ENCODE measurements around the gene UAP1. TPM values are rescaled to one million over a fixed set of nuclear protein-coding genes. Genes with fewer than 3 reads are reported as not detected.

The UAP1 gene
- total RNA-seq, 6 experiments from 2014 or later, result 41.9 to 108 (median 51.1) TPM

- ATAC-seq, result no peak
- WGBS (ENCODE audit: insufficient coverage, low coverage, low lambda C conversion rate, missing lambda C conversion rate), result 89% methylated on average over 3 of the region's 3 CpGs
- DNase-seq, result no peak
- Histone ChIP-seq H3K4me1 (no peaks in the 10 kb centered on the region), H3K27me3 (no peaks in the 10 kb centered on the region), H3K36me3 (no peaks in the 10 kb centered on the region), H3K9me3 (no peaks in the 10 kb centered on the region), H3K4me3 (no peak overlapping the region), H3K27ac (no peak overlapping the region)
- intact Hi-C loops (cut with DNase I), result no loop called here
- TF ChIP-seq, protein P1, sequence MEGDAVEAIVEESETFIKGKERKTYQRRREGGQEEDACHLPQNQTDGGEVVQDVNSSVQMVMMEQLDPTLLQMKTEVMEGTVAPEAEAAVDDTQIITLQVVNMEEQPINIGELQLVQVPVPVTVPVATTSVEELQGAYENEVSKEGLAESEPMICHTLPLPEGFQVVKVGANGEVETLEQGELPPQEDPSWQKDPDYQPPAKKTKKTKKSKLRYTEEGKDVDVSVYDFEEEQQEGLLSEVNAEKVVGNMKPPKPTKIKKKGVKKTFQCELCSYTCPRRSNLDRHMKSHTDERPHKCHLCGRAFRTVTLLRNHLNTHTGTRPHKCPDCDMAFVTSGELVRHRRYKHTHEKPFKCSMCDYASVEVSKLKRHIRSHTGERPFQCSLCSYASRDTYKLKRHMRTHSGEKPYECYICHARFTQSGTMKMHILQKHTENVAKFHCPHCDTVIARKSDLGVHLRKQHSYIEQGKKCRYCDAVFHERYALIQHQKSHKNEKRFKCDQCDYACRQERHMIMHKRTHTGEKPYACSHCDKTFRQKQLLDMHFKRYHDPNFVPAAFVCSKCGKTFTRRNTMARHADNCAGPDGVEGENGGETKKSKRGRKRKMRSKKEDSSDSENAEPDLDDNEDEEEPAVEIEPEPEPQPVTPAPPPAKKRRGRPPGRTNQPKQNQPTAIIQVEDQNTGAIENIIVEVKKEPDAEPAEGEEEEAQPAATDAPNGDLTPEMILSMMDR (IDR thresholded peaks at IDR 0.05), result no peak
- no peak for TF ChIP-seq POLR2A (IDR thresholded peaks at IDR 0.05)
These were observed 18.3 kb upstream of the UAP1 start for GRCh38 chr1:162543228-162543627.

DNA sequence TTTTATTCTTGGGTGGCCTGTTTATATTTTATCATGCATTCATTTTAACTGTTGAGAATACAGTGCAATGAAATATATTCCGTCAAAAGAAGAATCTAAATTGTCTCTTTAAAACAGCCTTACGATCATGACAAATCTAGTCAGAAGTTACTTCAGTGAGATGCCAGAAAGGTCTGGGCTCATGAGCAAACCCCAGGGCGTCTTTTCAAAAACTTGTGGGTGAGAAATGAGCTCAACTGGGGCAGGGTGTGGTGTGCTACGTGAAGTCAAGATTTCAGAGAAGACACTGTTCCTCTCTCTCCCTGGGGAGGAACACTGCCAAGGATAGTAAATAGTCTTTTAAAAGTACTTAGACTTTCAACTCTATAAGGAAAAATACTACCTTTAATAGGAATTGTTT is 13.4 kb upstream of the UAP1 start:
- no peak for ATAC-seq
- Histone ChIP-seq H3K4me3 (no peak overlapping the region), H3K9me3 (no peaks in the 10 kb centered on the region), H3K27me3 (no peaks in the 10 kb centered on the region), H3K4me1 (peaks cover 0 to 13% (median 5%) of the 10 kb centered on the region in 4 donors), H3K36me3 (no peaks in the 10 kb centered on the region), H3K27ac (no peak overlapping the region)
- WGBS (ENCODE audit: insufficient coverage, low coverage, low lambda C conversion rate, missing lambda C conversion rate), result 76% methylated on average over 4 of the region's 4 CpGs
- no peak for TF ChIP-seq POLR2A (IDR thresholded peaks at IDR 0.05)
- TF ChIP-seq, protein P1 (IDR thresholded peaks at IDR 0.05), result no peak
- no peak for DNase-seq
- intact Hi-C loops (cut with DNase I), result no loop called here

- H3K4me3 ChIP-seq, result no peak overlapping the region
- H3K9me3 ChIP-seq, result no peaks in the 10 kb centered on the region
- H3K27me3 ChIP-seq, result no peaks in the 10 kb centered on the region
- no peaks in the 10 kb centered on the region for H3K36me3 ChIP-seq
- TF ChIP-seq POLR2A (IDR thresholded peaks at IDR 0.05), result no peak
- TF ChIP-seq, protein P1 (IDR thresholded peaks at IDR 0.05), result no peak
- intact Hi-C loops (cut with DNase I), result no loop called here
- DNase-seq (no peak), ATAC-seq (no peak)
- 89% methylated on average over 2 of the region's 2 CpGs for WGBS (ENCODE audit: insufficient coverage, low coverage, low lambda C conversion rate, missing lambda C conversion rate)
- H3K4me1 ChIP-seq, result peaks cover 0 to 13% (median 5%) of the 10 kb centered on the region in 4 donors
- no peak overlapping the region for H3K27ac ChIP-seq
These were observed 12.5 kb upstream of the UAP1 start for GRCh38 chr1:162549001-162549400.

- Histone ChIP-seq H3K27ac (no peak overlapping the region), H3K4me1 (peaks cover 0 to 13% (median 5%) of the 10 kb centered on the region in 4 donors), H3K4me3 (no peak overlapping the region), H3K27me3 (no peaks in the 10 kb centered on the region), H3K9me3 (no peaks in the 10 kb centered on the region), H3K36me3 (no peaks in the 10 kb centered on the region)
- WGBS (ENCODE audit: insufficient coverage, low coverage, low lambda C conversion rate, missing lambda C conversion rate), result 50% methylated on average over 1 of the region's 1 CpG
- TF ChIP-seq POLR2A (IDR thresholded peaks at IDR 0.05), result no peak
- TF ChIP-seq, protein P1 (IDR thresholded peaks at IDR 0.05), result no peak
- no peak for ATAC-seq
- intact Hi-C loops (cut with DNase I), result no loop called here
- no peak for DNase-seq
These were observed 10.6 kb upstream of the UAP1 start for GRCh38 chr1:162550925-162551324.

Measured in right lobe of liver (tissue), 6 donors.